GM20431 (cell line): ENCODE results near the gene FAM241B.

Source experiments
- in situ Hi-C: fragments of 300-500 bp; cut with MseI, MboI; formaldehyde crosslinking; loops from one replicate; pipeline ENCODE4 v1.15.0; 2020; ENCODE audit warnings: low sequenced_read_pairs; ENCODE audit not compliant: unreplicated experiment

FAM241B gene

GRCh38 chr10:69646185-69647060, 16.4 kb downstream of the FAM241B start:
- in situ Hi-C loops = no loop called here

GRCh38 chr10:69647126-69647525, 17.1 kb downstream of the FAM241B start:
- in situ Hi-C loops = no loop called here

DNA sequence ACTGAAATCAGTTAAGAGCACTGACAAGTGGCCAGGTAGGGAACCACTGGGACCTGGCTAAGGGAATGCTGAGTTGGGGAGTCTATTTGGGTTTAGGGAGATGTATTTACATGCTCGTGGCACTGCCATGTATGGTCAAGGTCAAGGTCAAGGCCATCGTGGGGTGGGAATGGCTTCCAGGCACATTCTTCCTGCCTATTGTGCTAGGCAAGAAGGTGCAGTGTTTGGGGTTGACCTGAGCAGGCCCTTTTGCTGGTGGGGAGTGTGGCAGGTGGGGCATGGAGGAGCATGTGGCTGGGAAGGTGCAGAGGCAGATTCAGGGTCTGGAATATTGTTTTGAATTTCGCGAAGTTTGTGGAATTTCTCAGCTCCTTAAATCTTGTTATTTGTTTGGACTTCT, 17.8 kb downstream of the FAM241B start:
- in situ Hi-C loops = no loop called here

GRCh38 chr10:69648461-69648860, 18.4 kb downstream of the FAM241B start:
- in situ Hi-C loops = no loop called here

DNA sequence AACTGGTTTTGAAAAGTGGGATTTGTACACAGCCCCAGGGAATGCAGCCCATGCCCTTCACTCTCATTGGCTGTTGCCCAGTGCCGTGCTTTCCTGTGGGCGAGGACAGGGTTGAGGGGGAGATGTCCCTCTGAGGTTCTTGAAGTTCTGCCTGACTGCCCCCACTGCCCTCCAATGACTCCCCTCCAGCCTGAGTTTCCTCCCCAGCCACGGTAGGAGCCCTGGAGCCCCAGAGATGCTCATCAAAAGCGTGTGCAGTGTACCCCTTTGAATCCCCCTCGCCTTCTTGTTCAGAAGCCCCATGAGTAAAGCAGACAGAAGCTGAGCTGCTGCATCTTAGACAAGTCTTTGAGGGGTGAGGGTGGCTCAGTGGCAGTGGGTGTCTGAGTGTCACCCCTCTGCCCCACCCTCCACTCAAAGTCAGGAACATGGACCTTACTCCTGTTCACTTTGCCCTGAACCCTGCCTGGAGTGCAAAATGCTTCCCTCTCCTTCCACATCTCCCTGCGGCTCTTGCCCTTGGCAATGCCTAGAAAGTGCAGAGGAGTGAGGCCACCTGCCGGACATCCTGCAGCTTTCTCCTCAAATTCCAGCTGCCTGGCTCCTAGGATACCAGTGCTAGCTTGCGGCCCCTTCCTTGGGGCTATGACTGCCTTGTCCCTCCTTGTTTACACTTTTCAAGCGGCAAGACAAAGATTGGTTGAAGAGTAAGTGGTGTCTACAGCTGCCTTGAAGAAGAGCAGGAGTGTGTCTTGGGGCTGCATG, 19.9 kb downstream of the FAM241B start:
- in situ Hi-C loops = no loop called here

- in situ Hi-C loops = no loop called here
These were observed 20.7 kb downstream of the FAM241B start for GRCh38 chr10:69650589-69651261.

DNA sequence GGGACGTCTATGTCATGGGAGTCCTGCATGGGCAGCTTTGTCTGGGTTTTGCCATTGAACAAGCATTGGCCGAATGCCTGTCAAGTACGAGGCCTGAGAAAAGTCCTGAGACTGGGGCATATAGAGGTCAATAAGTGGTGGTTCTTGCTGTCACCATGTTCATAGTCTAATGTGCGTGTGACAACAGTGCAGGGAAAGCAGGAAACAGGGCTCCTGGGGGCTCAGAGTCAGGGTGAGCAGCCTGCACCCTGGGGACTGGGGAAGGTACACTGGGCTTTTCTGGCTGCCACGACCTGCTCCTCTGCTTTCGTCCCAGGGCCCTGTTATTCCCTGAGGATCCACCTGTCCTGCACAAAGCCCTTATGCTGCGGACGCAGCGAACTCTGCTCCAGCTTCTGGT, 21.3 kb downstream of the FAM241B start:
- in situ Hi-C loops = no loop called here

DNA sequence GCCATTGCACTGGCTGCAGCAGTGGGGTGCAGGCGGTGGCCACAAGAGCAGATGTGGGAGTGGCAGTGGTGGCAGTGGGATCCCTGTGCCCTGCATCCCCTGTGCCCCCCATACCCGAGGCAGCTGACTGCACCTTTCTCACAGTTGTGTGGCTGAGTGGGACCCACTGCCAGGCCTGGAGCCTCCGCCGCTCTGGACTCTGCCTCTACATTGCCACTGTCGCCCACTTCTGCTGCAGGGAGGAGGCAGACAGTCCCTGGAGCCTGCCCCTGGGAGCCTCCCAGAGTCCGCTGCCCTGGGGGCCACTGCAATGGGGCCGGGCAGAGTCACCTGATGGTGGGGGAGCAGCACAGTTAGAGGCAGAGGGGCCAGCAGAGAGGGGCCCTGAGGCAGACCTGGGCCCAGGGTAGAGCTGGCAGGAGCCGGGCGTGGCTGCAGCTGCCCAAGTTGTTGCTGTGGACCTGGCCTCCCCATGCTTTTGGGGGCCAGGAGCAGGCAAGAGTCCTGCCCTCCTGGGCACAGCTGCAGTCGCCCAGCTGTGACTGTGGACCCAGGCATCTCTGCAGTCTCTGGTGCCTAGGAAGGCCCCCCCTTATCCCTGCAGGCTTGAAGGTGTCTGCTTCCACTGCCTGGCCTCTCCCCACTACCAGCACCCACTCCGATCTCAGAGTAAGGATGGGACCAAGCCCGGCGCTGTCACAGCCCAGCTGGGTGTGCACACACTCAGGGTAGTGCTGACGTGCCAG, 22.2 kb downstream of the FAM241B start:
- in situ Hi-C loops = no loop called here

- in situ Hi-C loops = no loop called here
These were observed 22.8 kb downstream of the FAM241B start for GRCh38 chr10:69652857-69653199.

GRCh38 chr10:69653561-69653960, 23.5 kb downstream of the FAM241B start:
- in situ Hi-C loops = no loop called here

DNA sequence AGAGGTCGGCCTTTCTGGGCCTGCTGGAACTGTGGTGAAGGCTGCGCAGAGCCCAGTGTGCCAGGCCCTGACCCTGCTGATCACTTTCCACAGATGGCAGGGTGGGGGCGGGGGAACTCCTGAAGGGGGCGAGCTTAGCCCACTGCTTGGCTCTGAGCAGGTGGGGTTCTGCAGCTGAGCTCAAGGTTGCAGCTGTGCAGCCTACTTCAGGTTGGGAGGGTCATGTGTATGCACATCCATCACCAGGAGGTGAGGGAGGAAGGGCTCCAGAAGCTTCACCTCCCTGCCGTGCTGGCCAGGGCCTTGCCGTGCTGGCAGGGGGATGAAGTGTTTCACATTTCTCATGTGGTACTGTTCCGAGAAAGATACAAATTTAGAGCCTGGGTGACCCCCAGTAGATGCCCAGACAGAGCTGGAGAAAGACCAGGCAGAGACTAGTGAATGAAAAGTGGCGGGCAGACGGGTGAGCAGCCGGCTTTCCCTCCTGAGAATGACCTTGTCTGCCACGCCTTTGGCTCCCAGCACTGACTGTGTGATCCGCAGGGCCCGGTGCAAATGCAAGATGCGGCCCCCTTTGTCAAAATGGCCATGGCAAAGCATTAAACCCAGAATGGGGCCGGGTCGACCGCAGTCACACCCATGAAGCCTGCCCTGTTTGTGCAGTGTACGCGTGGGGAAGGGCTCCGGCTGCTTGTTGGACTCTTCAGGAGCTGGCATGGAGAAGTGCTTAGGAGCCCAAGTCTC, 25.2 kb downstream of the FAM241B start:
- in situ Hi-C loops = no loop called here

DNA sequence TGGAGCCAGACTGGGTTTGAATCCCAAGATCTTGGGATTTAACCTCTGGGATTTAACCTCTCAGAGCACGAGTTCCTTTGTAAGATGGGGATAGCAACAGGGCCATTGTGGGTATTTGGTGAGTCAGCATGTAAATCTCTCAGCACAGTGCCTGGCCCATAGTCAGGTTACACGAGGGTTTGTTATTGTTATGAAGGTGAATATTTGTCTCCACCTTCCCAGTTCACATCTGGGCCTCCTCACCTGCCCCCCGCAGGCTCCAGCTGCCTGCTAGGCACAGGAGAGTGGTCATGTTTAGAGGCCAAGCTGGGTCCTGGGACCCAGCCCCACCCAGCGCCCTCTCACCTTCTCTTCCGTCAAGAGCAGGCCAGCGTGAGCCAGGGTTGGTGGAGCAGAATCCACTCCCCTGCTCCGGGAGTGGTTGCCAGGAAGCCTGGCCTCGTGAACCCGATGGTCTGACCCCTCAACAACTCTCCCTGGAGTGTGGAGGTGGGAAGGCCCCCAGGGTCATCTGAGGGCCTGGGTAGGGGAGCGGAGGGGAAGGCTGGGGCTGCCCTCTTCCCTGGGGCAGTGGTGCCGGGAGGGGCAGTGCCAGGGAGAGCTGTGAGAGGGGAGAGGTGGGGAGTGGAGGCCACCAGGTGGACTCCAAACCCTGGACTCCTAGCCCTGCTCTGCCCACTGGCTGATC, 26.0 kb downstream of the FAM241B start:
- in situ Hi-C loops = no loop called here

DNA sequence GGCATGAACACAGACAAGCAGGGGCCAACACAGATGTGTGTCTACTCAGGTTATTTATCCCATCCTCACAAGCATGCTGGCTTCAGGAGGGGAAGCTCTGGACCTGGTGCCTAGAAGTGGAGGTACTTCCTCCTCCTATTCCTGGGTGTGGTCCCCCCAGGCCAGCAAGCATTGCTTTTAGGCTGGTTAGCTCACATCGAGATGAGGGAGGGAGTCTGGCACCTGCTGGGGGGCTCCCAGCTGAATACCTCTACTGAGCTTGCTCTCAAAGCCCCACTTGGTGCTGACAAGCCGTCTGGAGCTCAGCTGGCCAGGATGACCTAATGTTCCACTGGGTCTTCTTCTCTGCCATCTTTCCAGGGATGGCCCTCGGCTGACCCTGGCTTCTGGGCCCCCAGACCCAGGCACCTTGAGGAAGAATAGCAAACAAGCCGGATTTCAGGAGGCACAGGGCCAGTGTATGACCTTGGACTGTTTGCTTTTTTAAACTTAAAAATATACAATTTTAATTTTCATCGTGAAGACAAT, 26.8 kb downstream of the FAM241B start:
- in situ Hi-C loops = no loop called here

- in situ Hi-C loops = no loop called here
These were observed 27.4 kb downstream of the FAM241B start for GRCh38 chr10:69657430-69657829.

DNA sequence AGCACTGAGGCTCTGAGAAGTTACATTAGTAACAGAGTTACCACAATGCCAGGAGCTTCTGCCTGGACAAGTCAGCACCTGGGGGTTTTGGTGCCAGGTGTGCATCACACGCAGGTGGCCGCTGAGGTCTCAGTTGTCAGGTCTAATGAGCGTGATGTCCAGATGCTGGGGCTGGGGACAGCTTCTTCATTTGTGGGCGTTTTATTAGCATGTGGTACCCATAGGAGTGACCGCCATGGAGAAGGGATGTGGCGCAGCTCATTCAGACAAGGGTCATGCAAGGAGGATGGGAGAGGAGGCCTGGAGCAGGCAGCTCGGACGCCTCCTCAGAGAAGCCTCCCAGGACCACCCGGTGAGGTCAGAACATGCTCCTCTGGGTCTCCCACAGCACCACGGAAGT, 27.8 kb downstream of the FAM241B start:
- in situ Hi-C loops = no loop called here

- in situ Hi-C loops = no loop called here
These were observed 29.4 kb downstream of the FAM241B start for GRCh38 chr10:69659241-69660038.

DNA sequence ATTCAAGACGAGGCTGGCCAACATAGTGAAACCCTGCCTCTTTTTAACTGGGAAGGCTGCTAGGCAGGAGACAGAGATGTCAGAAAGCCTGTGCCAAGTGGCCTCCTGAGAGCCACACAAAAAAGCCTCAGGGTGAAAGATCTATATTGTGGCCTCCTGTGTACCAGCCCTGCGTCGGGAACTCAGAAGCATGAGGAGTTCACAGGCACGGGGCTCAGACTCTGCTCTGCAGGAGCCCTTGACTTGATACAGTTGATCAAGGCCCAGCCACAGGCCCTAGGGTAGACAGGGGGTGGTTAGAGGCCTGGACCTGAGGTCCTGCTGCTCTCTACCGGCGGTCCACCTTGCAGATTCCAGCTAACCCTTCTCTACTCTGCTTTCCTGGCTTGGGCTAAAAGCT, 30.2 kb downstream of the FAM241B start:
- in situ Hi-C loops = no loop called here
